Endothelial cell of umbilical vein (primary cell): ENCODE measurements around the gene COL6A3.

Source experiments
- POLR2AphosphoS5 ChIP-seq: IDR thresholded peaks from 2 replicates; pipeline ENCODE4 v1.6.1; 2012; ENCODE audit warnings: low read depth, mild to moderate bottlenecking, control low read depth, low read length, moderate library complexity; ENCODE audit not compliant: insufficient read depth
- TF ChIP-seq, protein P1 (sequence below), 2 donors: IDR thresholded peaks; 1 replicate in 1 of 2; 2 replicates in 1 of 2; pipeline ENCODE4 v1.5.1; 2011; ENCODE audit warnings: low read length in 2 of 2, mild to moderate bottlenecking in 2 of 2, moderate library complexity in 2 of 2, control low read depth in 1 of 2, inconsistent platforms in 1 of 2, low read depth in 1 of 2; ENCODE audit not compliant: insufficient read depth in 1 of 2; ENCODE audit errors: extremely low read depth in 1 of 2

DNA sequence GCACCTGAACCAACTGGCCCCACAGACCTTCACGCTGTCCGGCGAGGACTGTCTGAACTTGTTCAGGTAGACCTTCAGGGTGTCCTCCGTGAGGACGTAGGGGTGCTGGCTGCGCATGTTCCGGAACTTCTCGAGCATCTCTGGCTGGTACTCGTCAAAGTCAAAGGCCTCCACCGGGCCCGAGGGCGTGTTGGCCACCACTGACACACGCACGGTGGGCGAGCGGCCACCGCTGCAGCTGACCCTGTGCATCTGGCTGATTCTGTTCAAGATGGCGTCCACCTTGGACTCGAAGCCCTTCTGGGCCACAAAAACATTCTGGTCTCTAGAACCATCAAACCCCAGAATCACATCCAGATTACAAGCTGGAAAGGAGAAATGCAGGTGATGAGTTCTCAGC, 48.3 kb downstream of the COL6A3 start:
- TF ChIP-seq, protein P1, sequence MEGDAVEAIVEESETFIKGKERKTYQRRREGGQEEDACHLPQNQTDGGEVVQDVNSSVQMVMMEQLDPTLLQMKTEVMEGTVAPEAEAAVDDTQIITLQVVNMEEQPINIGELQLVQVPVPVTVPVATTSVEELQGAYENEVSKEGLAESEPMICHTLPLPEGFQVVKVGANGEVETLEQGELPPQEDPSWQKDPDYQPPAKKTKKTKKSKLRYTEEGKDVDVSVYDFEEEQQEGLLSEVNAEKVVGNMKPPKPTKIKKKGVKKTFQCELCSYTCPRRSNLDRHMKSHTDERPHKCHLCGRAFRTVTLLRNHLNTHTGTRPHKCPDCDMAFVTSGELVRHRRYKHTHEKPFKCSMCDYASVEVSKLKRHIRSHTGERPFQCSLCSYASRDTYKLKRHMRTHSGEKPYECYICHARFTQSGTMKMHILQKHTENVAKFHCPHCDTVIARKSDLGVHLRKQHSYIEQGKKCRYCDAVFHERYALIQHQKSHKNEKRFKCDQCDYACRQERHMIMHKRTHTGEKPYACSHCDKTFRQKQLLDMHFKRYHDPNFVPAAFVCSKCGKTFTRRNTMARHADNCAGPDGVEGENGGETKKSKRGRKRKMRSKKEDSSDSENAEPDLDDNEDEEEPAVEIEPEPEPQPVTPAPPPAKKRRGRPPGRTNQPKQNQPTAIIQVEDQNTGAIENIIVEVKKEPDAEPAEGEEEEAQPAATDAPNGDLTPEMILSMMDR (IDR thresholded peaks at IDR 0.05; ENCODE audit: extremely low read depth in 1 of 2, insufficient read depth in 1 of 2, low read depth in 1 of 2, low read length in 2 of 2): no peak
- no peak for TF ChIP-seq POLR2AphosphoS5
